GM10266 (cell line): ENCODE data around the gene C10orf71.

Experiments
- DNase-seq: peaks from one replicate; pipeline ENCODE4 v3.0.0; 2012; ENCODE audit errors: extremely low spot score
- CTCF ChIP-seq: IDR thresholded peaks from 2 replicates; pipeline ENCODE4 v1.5.1; 2012; ENCODE audit warnings: mild to moderate bottlenecking, low read depth; ENCODE audit not compliant: control insufficient read depth, insufficient read depth; ENCODE audit errors: missing control alignments

Gene C10orf71

GRCh38 chr10:49294731-49295130 lies 4.2 kb upstream of the C10orf71 start:
- TF ChIP-seq CTCF, result no peak
- DNase-seq, result no peak

- no peak for DNase-seq
- no peak for TF ChIP-seq CTCF
These were observed 3.7 kb upstream of the C10orf71 start for GRCh38 chr10:49295297-49295696.

GRCh38 chr10:49296382-49296781 lies 2.6 kb upstream of the C10orf71 start:
- no peak for DNase-seq
- no peak for TF ChIP-seq CTCF

- no peak for DNase-seq
- no peak for TF ChIP-seq CTCF
These were observed 2.1 kb upstream of the C10orf71 start for GRCh38 chr10:49296836-49297235.

- TF ChIP-seq CTCF, result no peak
- DNase-seq, result no peak
These were observed 926 bp upstream of the C10orf71 start for GRCh38 chr10:49297818-49298670.

GRCh38 chr10:49298671-49298982 lies 343 bp upstream of the C10orf71 start:
- no peak for TF ChIP-seq CTCF
- DNase-seq, result no peak

- no peak for TF ChIP-seq CTCF
- no peak for DNase-seq
These were observed 808 bp downstream of the C10orf71 start for GRCh38 chr10:49299816-49300139.
